ENCODE results near the gene CFAP57.

The CFAP57 gene

GRCh38 chr1:43227143-43227764 lies 55.1 kb downstream of the CFAP57 start:
- no peak overlapping the region for H3K27ac ChIP-seq (ENCODE audit: low read depth, low read length)
- H3K9me3 ChIP-seq (ENCODE audit: insufficient read depth, low read depth, low read length): no peaks in the 10 kb centered on the region
- H3K4me3 ChIP-seq (ENCODE audit: low read length): no peak overlapping the region
- H3K4me1 ChIP-seq (ENCODE audit: insufficient read depth, low read length): 0 out of 2 replicates have a peak, but pooled peaks cover 6% of the 10 kb centered on the region
- H3K36me3 ChIP-seq (ENCODE audit: insufficient read depth, low read length): no peaks in the 10 kb centered on the region
- WGBS: 31% methylated on average over 10 of the region's 10 CpGs
- no peaks in the 10 kb centered on the region; the same call in 1 of the 2 replicates for H3K27me3 ChIP-seq (ENCODE audit: insufficient read depth, low read length)
- no peak overlapping the region for H3K9ac ChIP-seq (ENCODE audit: low read depth, low read length)

DNA sequence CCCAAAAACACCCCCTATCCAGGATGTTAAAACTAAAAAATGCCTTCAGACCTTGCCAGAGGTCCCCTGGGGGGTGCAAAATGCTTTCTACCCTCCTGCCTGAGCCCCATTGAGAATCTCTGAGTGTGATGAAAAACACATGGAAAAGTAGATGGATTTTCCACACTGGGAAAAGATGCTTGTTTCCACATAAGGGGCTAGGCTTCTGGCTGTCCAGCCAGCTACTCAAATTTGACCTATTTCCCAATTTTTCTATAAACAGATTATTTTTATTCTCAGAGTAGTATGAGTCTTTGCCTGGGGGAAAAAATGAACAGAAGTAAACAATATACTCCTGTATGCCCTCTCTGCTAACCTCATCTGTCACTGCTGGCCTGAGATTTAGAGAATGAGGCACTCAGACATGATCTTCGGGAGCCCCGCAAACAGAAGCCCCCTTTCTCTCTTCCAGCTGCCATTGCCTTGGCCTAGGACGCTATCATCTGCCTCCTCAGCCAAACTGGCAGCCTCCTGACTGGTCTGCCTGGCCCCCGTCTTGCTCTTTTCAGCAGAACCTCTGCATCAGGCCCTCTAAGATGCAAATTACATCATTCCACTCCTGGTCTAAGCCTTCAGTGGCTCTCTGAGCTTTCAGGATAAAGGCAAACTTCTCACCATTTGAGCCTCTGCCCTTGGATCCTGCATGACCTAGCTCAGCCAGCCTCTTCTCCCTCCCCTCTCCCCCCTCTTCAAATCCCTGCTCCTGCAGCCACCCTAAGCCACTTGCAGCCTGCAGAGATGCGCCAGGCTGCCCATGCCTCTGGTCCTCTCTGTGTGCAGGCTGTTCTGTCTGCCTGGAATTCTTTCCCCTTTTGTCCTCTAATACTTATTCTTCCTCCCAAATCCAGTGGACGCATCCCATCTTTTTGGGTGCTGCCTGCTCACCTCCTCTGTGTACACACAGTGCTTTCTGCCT lies 58.0 kb downstream of the CFAP57 start:
- Histone ChIP-seq H3K27me3 (ENCODE audit: insufficient read depth, low read length) (no peaks in the 10 kb centered on the region; the same call in 1 of the 2 replicates), H3K9ac (ENCODE audit: low read depth, low read length) (no peak overlapping the region), H3K4me1 (ENCODE audit: insufficient read depth, low read length) (0 out of 2 replicates have a peak, but pooled peaks cover 6% of the 10 kb centered on the region), H3K36me3 (ENCODE audit: insufficient read depth, low read length) (no peaks in the 10 kb centered on the region), H3K27ac (ENCODE audit: low read depth, low read length) (no peak overlapping the region), H3K9me3 (ENCODE audit: insufficient read depth, low read depth, low read length) (no peaks in the 10 kb centered on the region), H3K4me3 (ENCODE audit: low read length) (no peak overlapping the region)
- 69% methylated on average over 6 of the region's 6 CpGs for WGBS

DNA sequence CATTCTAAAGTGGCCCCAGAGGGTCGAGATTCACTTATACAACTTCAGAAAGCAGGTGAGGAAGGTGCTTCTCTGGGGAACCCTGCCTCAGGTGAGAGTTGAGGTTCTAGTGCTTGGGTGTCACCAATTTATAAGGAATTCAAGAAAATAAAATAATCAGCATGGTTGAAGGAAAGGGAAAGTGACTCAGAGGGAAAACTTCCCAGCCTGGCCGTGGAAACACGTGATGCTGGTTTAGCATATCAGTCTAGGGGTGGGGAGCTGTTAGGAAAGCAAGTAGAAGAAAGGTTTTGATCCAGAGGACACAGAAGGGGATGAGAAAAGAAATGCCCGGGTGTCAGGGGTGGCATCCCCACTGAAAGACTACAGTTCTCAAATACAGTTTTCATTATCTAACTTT lies 59.9 kb downstream of the CFAP57 start:
- 64% methylated on average over 4 of the region's 4 CpGs for WGBS
- Histone ChIP-seq H3K27ac (ENCODE audit: low read depth, low read length) (no peak overlapping the region), H3K4me1 (ENCODE audit: insufficient read depth, low read length) (0 out of 2 replicates have a peak, but pooled peaks cover 6% of the 10 kb centered on the region), H3K9me3 (ENCODE audit: insufficient read depth, low read depth, low read length) (no peaks in the 10 kb centered on the region), H3K9ac (ENCODE audit: low read depth, low read length) (no peak overlapping the region), H3K4me3 (ENCODE audit: low read length) (no peak overlapping the region), H3K36me3 (ENCODE audit: insufficient read depth, low read length) (no peaks in the 10 kb centered on the region), H3K27me3 (ENCODE audit: insufficient read depth, low read length) (no peaks in the 10 kb centered on the region)

DNA sequence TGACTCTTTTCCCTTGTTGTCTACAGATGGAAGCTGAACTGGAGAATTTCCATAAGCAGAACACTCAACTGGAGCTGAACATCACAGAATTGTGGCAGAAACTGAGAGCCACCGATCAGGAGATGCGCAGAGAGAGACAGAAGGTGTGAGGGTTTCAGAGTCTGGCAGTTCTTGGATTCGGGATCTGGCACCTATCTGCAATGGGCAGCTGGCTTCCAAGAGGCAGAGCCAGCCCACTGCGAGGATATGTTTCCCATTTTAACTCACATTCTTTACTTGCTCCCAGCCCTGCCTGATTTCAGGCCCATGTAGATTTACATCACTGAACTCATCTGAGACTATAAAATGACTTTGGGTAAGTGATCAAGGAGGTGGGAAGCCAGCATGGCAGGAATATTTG lies 60.4 kb downstream of the CFAP57 start:
- Histone ChIP-seq H3K27ac (ENCODE audit: low read depth, low read length) (no peak overlapping the region), H3K9me3 (ENCODE audit: insufficient read depth, low read depth, low read length) (no peaks in the 10 kb centered on the region), H3K4me3 (ENCODE audit: low read length) (no peak overlapping the region), H3K27me3 (ENCODE audit: insufficient read depth, low read length) (no peaks in the 10 kb centered on the region), H3K4me1 (ENCODE audit: insufficient read depth, low read length) (0 out of 2 replicates have a peak, but pooled peaks cover 6% of the 10 kb centered on the region), H3K9ac (ENCODE audit: low read depth, low read length) (no peak overlapping the region), H3K36me3 (ENCODE audit: insufficient read depth, low read length) (no peaks in the 10 kb centered on the region)
- 96% methylated on average over 4 of the region's 4 CpGs for WGBS

GRCh38 chr1:43233631-43234030 lies 61.5 kb downstream of the CFAP57 start:
- no peaks in the 10 kb centered on the region for H3K9me3 ChIP-seq (ENCODE audit: insufficient read depth, low read depth, low read length)
- 0 out of 2 replicates have a peak, but pooled peaks cover 6% of the 10 kb centered on the region for H3K4me1 ChIP-seq (ENCODE audit: insufficient read depth, low read length)
- no peak overlapping the region for H3K27ac ChIP-seq (ENCODE audit: low read depth, low read length)
- H3K27me3 ChIP-seq (ENCODE audit: insufficient read depth, low read length): no peaks in the 10 kb centered on the region
- H3K36me3 ChIP-seq (ENCODE audit: insufficient read depth, low read length): no peaks in the 10 kb centered on the region
- WGBS: 93% methylated on average over 5 of the region's 5 CpGs
- no peak overlapping the region for H3K9ac ChIP-seq (ENCODE audit: low read depth, low read length)
- H3K4me3 ChIP-seq (ENCODE audit: low read length): no peak overlapping the region

- Histone ChIP-seq H3K4me3 (ENCODE audit: low read length) (no peak overlapping the region), H3K27ac (ENCODE audit: low read depth, low read length) (no peak overlapping the region), H3K9me3 (ENCODE audit: insufficient read depth, low read depth, low read length) (no peaks in the 10 kb centered on the region), H3K4me1 (ENCODE audit: insufficient read depth, low read length) (0 out of 2 replicates have a peak, but pooled peaks cover 6% of the 10 kb centered on the region), H3K9ac (ENCODE audit: low read depth, low read length) (no peak overlapping the region), H3K36me3 (ENCODE audit: insufficient read depth, low read length) (no peaks in the 10 kb centered on the region), H3K27me3 (ENCODE audit: insufficient read depth, low read length) (no peaks in the 10 kb centered on the region)
- 93% methylated on average over 17 of the region's 17 CpGs for WGBS
Observed at GRCh38 chr1:43234267-43234666, 62.1 kb downstream of the CFAP57 start.

- no peaks in the 10 kb centered on the region for H3K36me3 ChIP-seq (ENCODE audit: insufficient read depth, low read length)
- H3K9me3 ChIP-seq (ENCODE audit: insufficient read depth, low read depth, low read length): no peaks in the 10 kb centered on the region
- 0 out of 2 replicates have a peak, but pooled peaks cover 6% of the 10 kb centered on the region for H3K4me1 ChIP-seq (ENCODE audit: insufficient read depth, low read length)
- no peak overlapping the region for H3K4me3 ChIP-seq (ENCODE audit: low read length)
- no peak overlapping the region for H3K9ac ChIP-seq (ENCODE audit: low read depth, low read length)
- H3K27ac ChIP-seq (ENCODE audit: low read depth, low read length): no peak overlapping the region
- WGBS: 93% methylated on average over 7 of the region's 8 CpGs
- H3K27me3 ChIP-seq (ENCODE audit: insufficient read depth, low read length): no peaks in the 10 kb centered on the region
Observed at GRCh38 chr1:43235040-43235439, 62.9 kb downstream of the CFAP57 start.

DNA sequence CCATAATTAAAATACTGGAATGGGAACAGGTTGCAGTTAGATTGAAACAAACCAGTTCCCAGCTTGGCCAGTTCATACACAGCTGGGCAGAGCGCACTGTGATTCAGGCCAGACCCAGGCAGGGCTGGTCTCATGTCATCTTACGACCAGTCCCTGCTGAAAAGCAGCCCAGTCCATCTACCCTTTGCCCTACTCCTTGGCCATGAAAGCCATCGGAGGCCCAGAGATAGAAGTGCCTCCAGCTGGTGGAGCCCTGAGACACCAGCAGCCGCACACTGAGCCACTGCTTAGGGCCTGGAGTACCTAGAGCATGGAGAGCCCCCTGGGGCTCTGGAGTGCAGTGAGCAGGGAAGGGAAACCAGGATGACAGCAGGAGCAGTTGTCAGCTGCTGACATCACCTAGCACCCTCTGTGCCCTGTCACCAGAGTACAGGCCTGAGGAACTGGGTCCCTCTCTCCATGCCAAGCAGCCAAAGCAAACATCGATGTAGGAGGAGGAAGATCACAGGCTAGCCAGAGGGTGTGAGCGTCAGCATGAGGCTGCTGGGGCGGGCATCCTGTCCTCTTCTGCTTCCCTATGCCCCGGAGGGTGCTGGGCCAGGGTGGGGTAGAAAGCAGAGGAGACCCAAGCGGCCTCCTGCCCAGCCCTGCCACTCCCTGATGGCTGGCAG lies 63.5 kb downstream of the CFAP57 start:
- no peak overlapping the region for H3K27ac ChIP-seq (ENCODE audit: low read depth, low read length)
- 0 out of 2 replicates have a peak, but pooled peaks cover 4% of the 10 kb centered on the region for H3K4me1 ChIP-seq (ENCODE audit: insufficient read depth, low read length)
- WGBS: 84% methylated on average over 9 of the region's 9 CpGs
- no peak overlapping the region for H3K4me3 ChIP-seq (ENCODE audit: low read length)
- no peaks in the 10 kb centered on the region for H3K9me3 ChIP-seq (ENCODE audit: insufficient read depth, low read depth, low read length)
- H3K9ac ChIP-seq (ENCODE audit: low read depth, low read length): no peak overlapping the region
- no peaks in the 10 kb centered on the region for H3K27me3 ChIP-seq (ENCODE audit: insufficient read depth, low read length)
- H3K36me3 ChIP-seq (ENCODE audit: insufficient read depth, low read length): no peaks in the 10 kb centered on the region

DNA sequence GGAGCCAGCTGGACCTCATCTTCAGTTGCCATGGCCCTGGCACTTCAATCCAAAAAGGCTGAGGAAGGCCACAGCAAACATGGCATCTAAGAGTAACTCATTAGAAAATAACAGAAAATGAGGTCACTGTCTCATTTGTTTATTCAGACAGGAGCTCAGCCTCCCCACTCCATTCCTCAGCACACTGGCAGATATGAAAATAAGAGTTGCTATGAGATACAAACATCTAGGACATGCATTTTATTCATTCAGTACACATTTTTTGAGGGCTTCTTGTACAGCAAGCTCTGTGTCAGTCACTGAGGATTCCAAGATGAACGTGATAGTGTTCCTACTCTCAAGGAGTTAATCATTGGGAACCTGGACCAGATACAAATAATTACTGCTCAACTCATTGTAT lies 65.0 kb downstream of the CFAP57 start:
- Histone ChIP-seq H3K9ac (ENCODE audit: low read depth, low read length) (no peak overlapping the region), H3K4me1 (ENCODE audit: insufficient read depth, low read length) (no peaks in the 10 kb centered on the region), H3K36me3 (ENCODE audit: insufficient read depth, low read length) (no peaks in the 10 kb centered on the region), H3K9me3 (ENCODE audit: insufficient read depth, low read depth, low read length) (no peaks in the 10 kb centered on the region), H3K4me3 (ENCODE audit: low read length) (no peak overlapping the region), H3K27me3 (ENCODE audit: insufficient read depth, low read length) (no peaks in the 10 kb centered on the region), H3K27ac (ENCODE audit: low read depth, low read length) (no peak overlapping the region)
- 85% methylated on average over 1 of the region's 1 CpG for WGBS

GRCh38 chr1:43238085-43238484 lies 66.0 kb downstream of the CFAP57 start:
- Histone ChIP-seq H3K9ac (ENCODE audit: low read depth, low read length) (no peak overlapping the region), H3K9me3 (ENCODE audit: insufficient read depth, low read depth, low read length) (no peaks in the 10 kb centered on the region), H3K4me1 (ENCODE audit: insufficient read depth, low read length) (no peaks in the 10 kb centered on the region), H3K27ac (ENCODE audit: low read depth, low read length) (no peak overlapping the region), H3K27me3 (ENCODE audit: insufficient read depth, low read length) (no peaks in the 10 kb centered on the region), H3K36me3 (ENCODE audit: insufficient read depth, low read length) (no peaks in the 10 kb centered on the region), H3K4me3 (ENCODE audit: low read length) (no peak overlapping the region)
- 9% methylated on average over 5 of the region's 5 CpGs for WGBS

DNA sequence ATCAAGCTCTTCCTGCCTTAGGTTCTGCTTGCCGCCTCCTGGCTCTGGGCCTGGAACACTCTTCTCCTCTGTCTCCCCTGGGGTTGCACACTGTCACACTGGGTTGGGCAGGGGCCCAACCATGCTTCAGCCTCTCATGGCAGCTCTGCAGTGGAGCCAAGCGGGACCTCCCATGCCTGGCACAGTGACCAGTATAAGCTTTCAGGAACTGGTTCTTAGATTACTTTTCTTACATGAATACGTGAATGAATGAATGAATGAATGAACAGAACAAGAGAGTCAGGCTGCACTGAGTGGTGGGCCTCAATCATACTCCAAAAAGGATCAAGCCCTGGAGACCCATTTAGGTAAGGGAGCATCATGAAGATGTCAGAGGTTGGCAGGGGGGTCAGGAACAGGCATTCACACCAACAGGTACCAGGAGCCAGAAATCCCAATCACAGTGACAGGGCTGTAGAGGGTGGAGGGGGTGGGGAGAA lies 66.9 kb downstream of the CFAP57 start:
- WGBS: 86% methylated on average over 3 of the region's 3 CpGs
- H3K9ac ChIP-seq (ENCODE audit: low read depth, low read length): no peak overlapping the region
- no peaks in the 10 kb centered on the region for H3K9me3 ChIP-seq (ENCODE audit: insufficient read depth, low read depth, low read length)
- H3K4me1 ChIP-seq (ENCODE audit: insufficient read depth, low read length): no peaks in the 10 kb centered on the region
- H3K27ac ChIP-seq (ENCODE audit: low read depth, low read length): no peak overlapping the region
- no peaks in the 10 kb centered on the region for H3K36me3 ChIP-seq (ENCODE audit: insufficient read depth, low read length)
- H3K27me3 ChIP-seq (ENCODE audit: insufficient read depth, low read length): no peaks in the 10 kb centered on the region
- H3K4me3 ChIP-seq (ENCODE audit: low read length): no peak overlapping the region
